ENCODE measurements around the gene RRP1.

- TF ChIP-seq POLR2A (IDR thresholded peaks at IDR 0.05), result no peak
- TF ChIP-seq, protein P1, sequence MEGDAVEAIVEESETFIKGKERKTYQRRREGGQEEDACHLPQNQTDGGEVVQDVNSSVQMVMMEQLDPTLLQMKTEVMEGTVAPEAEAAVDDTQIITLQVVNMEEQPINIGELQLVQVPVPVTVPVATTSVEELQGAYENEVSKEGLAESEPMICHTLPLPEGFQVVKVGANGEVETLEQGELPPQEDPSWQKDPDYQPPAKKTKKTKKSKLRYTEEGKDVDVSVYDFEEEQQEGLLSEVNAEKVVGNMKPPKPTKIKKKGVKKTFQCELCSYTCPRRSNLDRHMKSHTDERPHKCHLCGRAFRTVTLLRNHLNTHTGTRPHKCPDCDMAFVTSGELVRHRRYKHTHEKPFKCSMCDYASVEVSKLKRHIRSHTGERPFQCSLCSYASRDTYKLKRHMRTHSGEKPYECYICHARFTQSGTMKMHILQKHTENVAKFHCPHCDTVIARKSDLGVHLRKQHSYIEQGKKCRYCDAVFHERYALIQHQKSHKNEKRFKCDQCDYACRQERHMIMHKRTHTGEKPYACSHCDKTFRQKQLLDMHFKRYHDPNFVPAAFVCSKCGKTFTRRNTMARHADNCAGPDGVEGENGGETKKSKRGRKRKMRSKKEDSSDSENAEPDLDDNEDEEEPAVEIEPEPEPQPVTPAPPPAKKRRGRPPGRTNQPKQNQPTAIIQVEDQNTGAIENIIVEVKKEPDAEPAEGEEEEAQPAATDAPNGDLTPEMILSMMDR (IDR thresholded peaks at IDR 0.05), result no peak
- TF ChIP-seq POLR2AphosphoS5 (IDR thresholded peaks at IDR 0.05; ENCODE audit: insufficient read depth in 1 of 2, low read depth in 1 of 2), result no peak
Measured at GRCh38 chr21:43835050-43835449, 45.7 kb downstream of the RRP1 start.

Measured in vagina (tissue), 2 donors.